ENCODE results near the gene SRD5A1.

Gene SRD5A1

GRCh38 chr5:6604341-6604740 lies 28.9 kb upstream of the SRD5A1 start:
- DNase-seq (ENCODE audit: low read depth in 2 of 3, low spot score in 2 of 3) = no peak

DNA sequence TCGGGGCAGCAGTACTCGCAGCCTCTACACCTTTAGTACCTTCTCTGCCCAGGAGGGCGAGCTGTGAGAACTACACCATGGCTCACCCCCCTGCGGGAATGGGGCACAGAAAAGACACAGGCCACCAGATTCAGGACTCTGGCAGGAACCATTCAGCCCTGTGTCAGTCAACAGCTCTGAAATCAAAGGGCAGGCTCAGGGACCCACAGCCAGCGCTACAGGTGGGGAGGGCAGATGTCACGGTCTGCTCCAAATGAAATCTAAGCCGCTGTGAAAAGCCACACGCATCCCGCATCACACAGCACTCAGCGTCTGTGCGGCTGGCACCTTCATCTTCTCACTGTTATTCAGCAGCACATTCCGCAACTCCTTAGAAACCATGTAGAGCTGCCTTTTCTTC lies 28.3 kb upstream of the SRD5A1 start:
- no peak for DNase-seq (ENCODE audit: low read depth in 2 of 3, low spot score in 2 of 3)

DNA sequence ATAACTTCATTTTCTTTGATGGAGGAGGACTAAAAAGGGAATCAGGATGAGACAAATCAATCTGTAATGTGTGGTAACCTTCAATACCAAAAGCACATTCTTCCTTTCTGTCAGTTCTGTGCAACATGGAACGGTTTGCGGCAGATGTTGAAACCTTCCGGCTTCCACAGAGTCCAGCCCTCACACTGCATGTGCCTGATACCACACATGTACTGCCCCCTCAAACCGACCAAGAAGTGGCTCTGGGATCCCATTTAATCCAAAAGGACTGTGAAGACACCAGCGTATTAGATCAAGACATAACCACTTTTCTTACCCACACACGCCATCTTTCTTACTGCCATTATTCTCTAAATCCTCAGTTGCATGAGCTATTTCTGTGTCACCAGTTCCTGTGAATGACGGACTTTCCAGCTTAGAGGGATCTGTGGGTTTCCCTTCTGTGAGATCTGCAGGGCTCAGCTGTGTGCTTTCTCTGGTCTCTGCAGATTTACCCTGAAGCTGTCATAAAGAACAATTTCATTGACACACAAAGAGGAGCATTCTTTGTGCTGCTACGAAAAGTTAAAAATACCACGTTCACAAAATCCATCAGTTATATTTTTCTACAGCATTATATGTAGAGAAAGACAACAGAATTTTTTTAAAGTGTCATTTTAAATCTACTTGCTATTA lies 26.2 kb upstream of the SRD5A1 start:
- DNase-seq (ENCODE audit: low read depth in 2 of 3, low spot score in 2 of 3) = no peak

- no peak for DNase-seq (ENCODE audit: low read depth in 2 of 3, low spot score in 2 of 3)
These were observed 25.7 kb upstream of the SRD5A1 start for GRCh38 chr5:6607559-6607936.

DNA sequence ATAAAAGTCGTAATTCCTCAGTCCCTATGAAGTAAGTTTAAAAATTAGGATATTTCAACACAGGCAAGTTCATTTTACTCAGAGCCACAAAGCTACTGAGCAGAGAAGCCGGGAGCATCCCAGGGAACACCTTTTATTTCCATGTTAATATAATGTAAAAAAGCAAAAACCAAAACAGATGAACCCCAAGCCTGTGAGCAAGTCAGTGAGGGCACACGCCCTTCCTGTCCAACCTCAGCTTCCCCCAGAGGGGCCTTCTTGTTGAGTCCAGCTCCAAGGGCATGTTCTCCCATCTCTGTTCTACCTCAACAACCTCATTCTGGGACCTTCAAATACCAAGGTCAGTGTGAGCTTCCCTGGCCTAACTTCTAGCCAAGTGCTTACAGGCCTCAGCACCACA lies 25.2 kb upstream of the SRD5A1 start:
- no peak for DNase-seq (ENCODE audit: low read depth in 2 of 3, low spot score in 2 of 3)

DNA sequence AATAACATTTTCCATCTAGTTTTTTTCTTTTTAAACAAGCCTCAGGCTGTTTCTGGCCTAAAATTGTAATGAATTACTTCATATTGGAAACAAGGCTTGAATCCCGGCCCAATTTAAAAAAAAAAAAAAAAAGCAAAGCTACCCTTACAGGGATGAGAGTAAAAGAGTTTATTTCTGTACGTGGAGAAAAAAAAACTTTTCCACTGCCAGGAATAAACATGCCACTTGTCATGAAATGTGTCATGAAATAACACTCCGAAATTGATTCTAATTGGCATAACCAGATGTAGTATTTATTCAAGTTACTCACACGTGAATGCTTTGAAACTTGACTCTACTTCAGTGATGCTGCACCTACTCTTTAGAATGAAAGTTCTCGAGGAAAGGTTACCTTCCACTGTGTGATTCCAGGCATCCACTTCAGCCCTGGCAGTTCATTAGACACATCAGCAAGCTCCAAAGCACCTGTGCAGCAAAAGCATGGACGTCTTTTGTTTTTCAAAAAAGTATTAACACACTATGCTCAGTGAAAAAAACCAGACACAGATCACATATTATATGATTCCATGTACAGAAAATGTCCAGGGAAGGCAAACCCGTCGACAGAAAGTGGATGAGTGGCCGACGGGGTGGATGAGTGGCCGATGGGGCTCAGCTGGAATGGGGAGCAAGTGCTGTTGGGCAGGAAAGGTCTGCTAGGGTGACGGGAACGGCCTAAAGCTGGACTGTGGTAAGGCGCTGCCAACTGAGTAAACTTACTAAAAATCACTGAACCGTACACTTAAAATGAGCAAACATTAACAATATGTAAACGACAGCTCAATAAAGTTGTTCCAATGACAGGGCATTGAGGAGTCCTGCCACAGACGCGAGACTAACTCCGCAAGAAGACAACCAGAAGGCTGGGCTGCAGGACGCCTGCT lies 21.6 kb upstream of the SRD5A1 start:
- DNase-seq (ENCODE audit: low read depth in 2 of 3, low spot score in 2 of 3) = no peak

DNA sequence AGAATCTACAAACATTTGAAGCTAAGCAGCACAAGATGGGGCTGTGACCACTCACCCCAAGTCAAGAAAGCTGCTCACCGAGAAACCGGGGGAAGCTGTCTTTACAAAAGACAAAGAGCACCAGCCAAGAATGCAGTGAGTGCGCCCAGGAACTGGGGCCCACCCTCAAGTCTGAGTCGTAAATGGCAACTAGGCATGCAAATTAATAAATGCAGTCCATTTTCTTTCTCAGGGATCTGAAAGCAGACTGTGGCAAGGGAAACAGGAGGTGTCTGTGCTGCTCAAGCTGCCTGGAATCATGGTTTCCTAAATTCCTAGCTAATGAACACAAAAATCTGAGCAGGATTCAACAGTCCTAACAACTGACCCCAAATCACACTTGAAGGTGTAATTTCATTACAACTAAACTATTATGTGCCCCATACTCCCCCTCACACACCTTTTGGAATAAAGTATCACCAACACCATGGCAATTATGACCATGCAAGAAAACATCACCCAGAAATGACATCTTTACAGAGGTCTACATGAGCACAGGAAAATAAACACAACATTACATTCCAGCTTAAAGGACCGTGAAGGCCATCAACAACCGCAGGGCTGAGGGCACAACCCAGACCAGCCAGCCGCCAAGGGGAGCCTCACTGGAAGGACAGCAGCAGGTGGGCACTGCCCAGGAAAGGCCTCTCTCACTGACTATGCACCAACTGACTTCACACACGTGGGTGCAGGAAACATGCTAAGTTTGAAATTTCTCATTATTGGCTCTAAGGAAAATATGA lies 18.0 kb upstream of the SRD5A1 start:
- no peak for DNase-seq (ENCODE audit: low read depth in 2 of 3, low spot score in 2 of 3)

DNA sequence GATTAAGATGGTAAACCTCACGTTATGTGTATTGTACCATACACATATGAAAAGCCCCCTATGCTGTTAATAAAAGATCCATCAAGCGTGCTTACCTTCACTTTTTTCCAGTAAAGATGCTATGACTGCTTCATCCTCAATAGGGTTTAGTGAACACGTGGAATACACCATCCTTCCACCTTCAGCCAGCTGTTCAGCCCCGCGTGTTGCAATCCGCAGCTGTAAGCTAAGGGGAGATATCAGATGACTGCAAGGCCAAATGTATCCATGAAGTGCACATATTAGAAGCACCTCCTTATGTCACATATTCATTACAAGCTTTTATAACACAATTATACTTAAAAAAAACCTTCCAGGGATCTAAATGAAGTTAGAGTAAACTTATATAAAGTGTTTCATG lies 16.6 kb upstream of the SRD5A1 start:
- DNase-seq (ENCODE audit: low read depth in 2 of 3, low spot score in 2 of 3) = no peak

DNA sequence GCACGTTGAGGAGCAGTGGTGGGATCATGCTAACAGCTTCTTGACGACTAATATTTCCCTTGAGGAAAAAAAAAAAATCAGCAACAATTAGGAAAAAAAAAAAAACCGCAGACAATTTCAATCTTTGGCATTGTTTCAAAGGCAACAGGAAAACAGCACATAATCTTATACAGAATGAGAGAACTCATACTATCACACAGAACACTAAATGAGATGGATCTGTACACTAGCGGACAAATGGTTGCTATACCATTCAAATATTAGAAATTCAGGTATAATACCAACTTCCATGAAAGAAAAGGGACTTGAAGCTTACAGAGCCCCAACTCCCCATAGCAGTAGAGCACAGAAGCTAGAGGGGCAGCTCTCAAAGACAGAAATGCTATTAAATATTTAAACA lies 10.0 kb upstream of the SRD5A1 start:
- no peak for DNase-seq (ENCODE audit: low read depth in 2 of 3, low spot score in 2 of 3)

DNA sequence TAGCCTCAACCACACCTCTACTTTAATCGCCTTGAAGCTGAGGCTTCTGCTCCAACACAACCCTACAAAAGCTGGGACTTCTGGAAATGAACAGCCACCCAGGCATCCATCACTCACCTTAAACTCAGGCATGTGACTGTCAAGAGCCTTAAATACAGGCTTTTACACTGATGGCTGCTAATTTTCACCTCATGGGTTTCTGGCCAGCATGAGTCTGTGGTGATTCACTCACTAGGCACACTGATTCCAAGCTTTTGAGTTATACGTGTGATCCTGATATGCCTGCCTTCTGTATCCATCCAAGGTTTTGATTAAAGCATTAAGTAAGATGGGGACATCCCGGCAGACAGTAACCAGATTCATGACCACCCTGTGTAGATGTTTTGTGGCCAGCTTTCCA lies 9.3 kb upstream of the SRD5A1 start:
- no peak for DNase-seq (ENCODE audit: low read depth in 2 of 3, low spot score in 2 of 3)

- no peak for DNase-seq (ENCODE audit: low read depth in 2 of 3, low spot score in 2 of 3)
These were observed 6.7 kb upstream of the SRD5A1 start for GRCh38 chr5:6626508-6626907.

DNA sequence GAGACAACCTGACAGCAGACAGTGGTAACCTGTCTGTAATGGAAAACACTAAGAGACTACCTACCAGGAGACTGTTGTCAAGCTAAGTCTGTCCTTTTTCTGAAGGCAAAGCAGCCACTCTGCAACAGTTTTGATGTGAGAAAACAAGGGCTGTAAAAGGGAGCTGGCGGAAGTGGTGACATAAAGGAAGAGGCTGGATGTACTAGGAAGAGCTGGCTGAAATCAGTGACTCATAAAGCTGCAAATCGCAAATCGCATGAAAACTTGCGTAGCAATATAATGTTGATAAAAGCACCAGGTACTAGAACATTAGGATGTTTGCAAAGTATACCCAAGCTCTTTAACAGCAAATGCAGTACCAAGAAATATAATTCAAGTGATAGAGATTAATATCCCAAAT lies 1.8 kb upstream of the SRD5A1 start:
- DNase-seq (ENCODE audit: low read depth in 2 of 3, low spot score in 2 of 3) = no peak

GRCh38 chr5:6632324-6632887 lies 834 bp upstream of the SRD5A1 start:
- no peak for DNase-seq (ENCODE audit: low read depth in 2 of 3, low spot score in 2 of 3)

GRCh38 chr5:6633469-6634245 lies 417 bp downstream of the SRD5A1 start:
- no peak for DNase-seq (ENCODE audit: low read depth in 2 of 3, low spot score in 2 of 3)

DNA sequence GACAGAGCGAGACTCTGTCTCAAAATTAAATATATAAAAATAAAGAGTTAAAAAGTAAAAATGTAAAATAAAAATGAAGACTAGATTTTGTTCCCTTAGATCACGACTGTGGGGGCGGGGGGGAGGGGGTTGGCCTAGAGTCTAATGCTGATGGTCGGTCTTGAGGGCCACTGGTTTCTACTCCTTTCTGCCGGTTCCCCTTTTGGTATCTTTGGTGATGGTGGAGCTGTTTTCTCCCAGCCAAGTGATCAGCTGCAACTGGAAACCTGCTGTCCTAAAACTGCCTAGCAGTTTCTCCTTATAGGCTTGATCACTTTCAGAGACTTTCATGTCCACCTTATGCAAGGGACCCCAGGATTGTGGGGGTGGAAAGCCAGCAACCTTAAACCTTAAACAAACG lies 1.1 kb downstream of the SRD5A1 start:
- DNase-seq (ENCODE audit: low read depth in 2 of 3, low spot score in 2 of 3) = no peak

- DNase-seq (ENCODE audit: low read depth in 2 of 3, low spot score in 2 of 3) = no peak
These were observed 1.7 kb downstream of the SRD5A1 start for GRCh38 chr5:6634788-6635430.

DNA sequence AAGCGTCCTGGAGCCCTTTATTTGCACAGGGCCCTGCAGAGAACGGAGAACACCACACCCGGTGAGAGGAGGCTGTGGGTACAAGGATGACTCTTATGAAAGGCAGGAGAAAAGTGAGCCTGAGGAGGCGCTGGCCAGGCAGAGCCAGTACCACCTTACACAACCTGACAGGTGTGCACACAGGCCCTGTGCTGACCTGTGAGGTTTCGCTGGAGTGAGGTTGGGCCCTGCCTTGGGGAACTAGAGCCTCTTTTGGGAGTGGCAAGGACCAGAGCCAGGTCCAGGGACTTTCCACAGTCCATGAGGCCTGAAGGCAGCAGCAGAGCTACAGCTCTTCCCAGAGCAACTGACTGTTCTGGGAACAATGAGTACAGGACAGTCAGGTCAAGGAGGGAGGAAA lies 3.1 kb downstream of the SRD5A1 start:
- no peak for DNase-seq (ENCODE audit: low read depth in 2 of 3, low spot score in 2 of 3)

- DNase-seq (ENCODE audit: low read depth in 2 of 3, low spot score in 2 of 3) = no peak
These were observed 3.8 kb downstream of the SRD5A1 start for GRCh38 chr5:6637022-6637421.

DNA sequence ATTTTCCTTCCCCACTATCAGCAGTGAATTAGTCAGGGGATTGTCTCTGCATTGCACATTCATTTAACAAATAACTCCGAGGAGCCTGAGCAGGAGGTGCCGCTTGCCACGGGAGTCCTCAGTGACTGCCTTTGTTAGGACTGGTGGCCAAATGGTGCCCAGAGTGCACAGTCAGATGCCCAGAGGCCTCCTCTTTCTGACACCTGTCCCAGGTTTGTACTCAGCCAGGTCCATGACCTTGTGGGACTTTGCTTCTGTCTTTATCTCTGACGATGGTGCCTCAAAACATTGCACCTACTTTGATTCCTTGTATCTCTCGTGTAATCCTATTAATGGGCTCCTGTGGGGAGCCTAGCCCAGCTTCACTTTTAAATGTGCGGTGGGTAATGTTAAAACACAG lies 4.3 kb downstream of the SRD5A1 start:
- no peak for DNase-seq (ENCODE audit: low read depth in 2 of 3, low spot score in 2 of 3)

GRCh38 chr5:6638236-6638635 lies 5.0 kb downstream of the SRD5A1 start:
- DNase-seq (ENCODE audit: low read depth in 2 of 3, low spot score in 2 of 3) = no peak

Data from activated CD8-positive, alpha-beta memory T cell treated with anti-CD3 and anti-CD28 coated beads for 48 hours (primary cell).